Keratinocyte (primary cell): ENCODE data around the gene FMNL2. TPM values are rescaled to one million over a fixed set of nuclear protein-coding genes. Genes with fewer than 3 reads are reported as not detected.
A peak's percentile ranks its signal among the peaks of the same experiment; 100 is the strongest.

ENCODE experiments used
- DNase-seq: peaks from one replicate; pipeline ENCODE4 v3.0.0-alpha.2; 2011; ENCODE audit warnings: low read depth, missing footprints, low spot score
- FAIRE-seq: peaks from 2 replicates; lab custom pipeline; 2011; peaks lifted over from hg19 to GRCh38; lab: Jason Lieb, UNC
- H2AFZ ChIP-seq: 2 replicates; pipeline ENCODE4 v1.6.0; 2012; ENCODE audit warnings: low read length, control low read depth, inconsistent platforms; ENCODE audit not compliant: control insufficient read depth
- H3K27ac ChIP-seq: 2 replicates; pipeline ENCODE4 v1.5.1; 2011; ENCODE audit warnings: low read length; ENCODE audit not compliant: control insufficient read depth, insufficient read depth
- H3K27me3 ChIP-seq: 3 replicates; pipeline ENCODE4 v1.6.0; 2011; ENCODE audit warnings: low read length; ENCODE audit not compliant: control insufficient read depth, insufficient read depth; ENCODE audit errors: extremely low read depth
- H3K36me3 ChIP-seq, 2 experiments: 2 replicates in 1 of 2; 3 replicates in 1 of 2; pipeline ENCODE4 v1.5.1; 2011; ENCODE audit warnings: low read length in 2 of 2, mild to moderate bottlenecking in 1 of 2; ENCODE audit not compliant: control insufficient read depth in 2 of 2, insufficient read depth in 2 of 2; ENCODE audit errors: extremely low read depth in 1 of 2
- H3K4me1 ChIP-seq: 3 replicates; pipeline ENCODE4 v1.5.1; 2011; ENCODE audit warnings: low read length; ENCODE audit not compliant: control insufficient read depth, insufficient read depth; ENCODE audit errors: extremely low read depth
- H3K4me2 ChIP-seq: 3 replicates; pipeline ENCODE4 v1.6.0; 2011; ENCODE audit warnings: low read depth, low read length; ENCODE audit not compliant: control insufficient read depth, insufficient read depth; ENCODE audit errors: extremely low read depth
- H3K4me3 ChIP-seq, 3 experiments: fragments of 200-600 bp in 1 of 3; sonication (generic) in 1 of 3; 2 replicates in 2 of 3; 3 replicates in 1 of 3; pipeline ENCODE4 v1.5.1; 2011 to 2016; ENCODE audit warnings: low read length in 3 of 3, mild to moderate bottlenecking in 3 of 3, control low read depth in 2 of 3, inconsistent platforms in 1 of 3, low read depth in 1 of 3, mixed read lengths in 1 of 3, mixed run types in 1 of 3, moderate library complexity in 1 of 3; ENCODE audit not compliant: control insufficient read depth in 2 of 3, insufficient read depth in 2 of 3; ENCODE audit errors: extremely low read depth in 1 of 3
- H3K79me2 ChIP-seq: 2 replicates; pipeline ENCODE4 v1.6.0; 2012; ENCODE audit warnings: low read length; ENCODE audit not compliant: control insufficient read depth, insufficient read depth
- H3K9ac ChIP-seq: 3 replicates; pipeline ENCODE4 v1.6.0; 2011; ENCODE audit warnings: low read length; ENCODE audit not compliant: control insufficient read depth, insufficient read depth; ENCODE audit errors: extremely low read depth
- H3K9me1 ChIP-seq: 3 replicates; pipeline ENCODE4 v1.6.0; 2011; ENCODE audit warnings: low read length; ENCODE audit not compliant: control insufficient read depth, insufficient read depth; ENCODE audit errors: extremely low read depth
- H3K9me3 ChIP-seq: 2 replicates; pipeline ENCODE4 v1.5.1; 2012; ENCODE audit warnings: low read depth, low read length; ENCODE audit not compliant: control insufficient read depth
- H4K20me1 ChIP-seq: 3 replicates; pipeline ENCODE4 v1.6.0; 2011; ENCODE audit warnings: low read length; ENCODE audit not compliant: control insufficient read depth, insufficient read depth; ENCODE audit errors: extremely low read depth
- EZH2 ChIP-seq: IDR thresholded peaks from one replicate; pipeline ENCODE4 v1.6.1; 2012; ENCODE audit warnings: inconsistent platforms, mild to moderate bottlenecking, low read length, moderate library complexity
- dilution Hi-C: fragments of 300-500 bp; cut with MboI; formaldehyde crosslinking; loops from one replicate; pipeline ENCODE4 v1.7.0; 2020; ENCODE audit warnings: low sequenced_read_pairs; ENCODE audit not compliant: extremely low pct_ligation_motif_present
- polyA plus RNA-seq, 5 experiments: library from polyadenylated mRNA; depleted of rRNA in 3 of 5; stranded (reverse) in 3 of 5; stranded (forward) in 1 of 5; unstranded in 1 of 5; fragments of >200 nt; gene quantifications; 1 replicate in 1 of 5; 2 replicates in 3 of 5; 3 replicates in 1 of 5; pipeline versions ENCODE4 v1.2.1 to v1.2.3, GENCODE V29; 2011 to 2012; ENCODE audit warnings: missing spikeins in 2 of 5, low read depth in 1 of 5, low replicate concordance in 1 of 5
- TF ChIP-seq, protein P1 (sequence below), 3 experiments: IDR thresholded peaks in 1 of 3; conservative IDR thresholded peaks in 1 of 3; optimal IDR thresholded peaks in 1 of 3; 2 replicates in 2 of 3; 3 replicates in 1 of 3; pipeline versions ENCODE3 to v1.5.1; 2011; ENCODE audit warnings: low read length in 3 of 3, mild to moderate bottlenecking in 3 of 3, moderate library complexity in 2 of 3, control low read depth in 1 of 3, inconsistent platforms in 1 of 3; ENCODE audit not compliant: insufficient read depth in 2 of 3; ENCODE audit errors: extremely low read depth in 1 of 3

FMNL2 gene
- polyA plus RNA-seq, 1 donor (not counting 4 experiments of a cell fraction or from before 2014, with no cell fraction given) = 62.7 TPM

DNA sequence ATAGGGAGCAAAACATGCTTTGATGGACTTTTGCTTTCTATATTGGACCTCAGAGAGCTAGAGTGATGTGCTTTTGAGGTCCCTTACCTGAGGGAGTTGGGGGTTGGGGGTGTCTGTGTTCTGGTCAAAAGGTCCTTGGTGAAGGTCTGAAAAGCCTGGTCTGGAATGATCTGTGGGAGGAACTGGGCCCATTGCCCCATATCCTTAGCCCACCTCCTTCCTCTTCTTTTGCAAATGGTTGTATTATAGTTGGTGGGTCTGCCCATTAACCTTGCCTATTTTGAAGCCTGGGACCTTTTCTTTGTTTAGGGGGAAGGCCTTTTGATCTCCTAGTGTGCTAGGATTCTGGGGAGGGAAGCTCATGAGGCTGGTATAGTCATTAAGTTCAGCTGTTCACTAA lies 88.7 kb downstream of the FMNL2 start:
- no peak for FAIRE-seq

DNA sequence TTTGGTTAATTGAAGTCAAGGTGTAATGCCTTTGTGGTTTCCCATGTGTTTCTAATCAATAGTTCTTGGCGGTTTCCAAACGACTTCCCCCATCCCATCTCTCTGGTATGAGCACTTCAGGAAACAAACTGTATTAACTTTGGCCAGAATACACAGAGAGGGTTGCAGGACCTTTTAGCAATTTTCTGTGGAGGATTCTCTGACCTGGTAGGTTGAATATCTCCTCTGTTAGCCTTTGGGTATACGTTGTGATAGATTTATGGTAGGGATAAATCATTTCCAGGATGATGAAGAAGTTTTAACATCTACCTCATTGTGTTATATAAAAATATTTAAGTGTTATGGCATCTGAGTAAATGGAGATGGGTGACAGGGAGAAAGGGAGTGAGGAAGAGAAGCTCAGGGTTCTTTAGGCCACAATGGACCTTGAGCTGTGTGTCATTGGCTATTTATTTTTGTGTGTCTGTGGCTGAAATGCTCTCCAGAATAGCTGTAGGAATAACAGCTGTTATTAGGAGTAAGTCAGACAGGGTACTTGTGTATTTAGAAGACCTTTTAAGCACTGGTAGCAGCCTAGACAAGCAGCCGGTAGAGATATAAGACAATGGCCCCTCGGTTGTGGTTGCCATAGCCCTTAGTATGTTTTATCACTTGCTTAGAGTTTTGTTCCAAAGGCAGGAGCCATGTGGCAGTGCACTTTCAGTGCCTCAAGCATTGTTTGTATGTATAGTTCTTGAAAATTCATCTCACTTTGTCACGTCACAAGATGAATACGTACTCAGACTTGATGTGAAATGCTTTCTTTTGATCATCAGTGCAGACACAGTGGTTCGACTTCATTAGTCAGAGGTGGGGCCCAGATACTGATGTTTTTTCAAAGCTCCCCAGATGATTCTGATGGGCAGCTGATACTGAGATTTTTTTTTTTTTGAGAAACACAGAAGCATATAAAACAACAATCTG lies 91.1 kb downstream of the FMNL2 start:
- Histone ChIP-seq H3K36me3 (no peaks in the 10 kb centered on the region), H3K4me1 (peaks cover 40% of the 10 kb centered on the region), H3K27me3 (no peaks in the 10 kb centered on the region), H3K9ac (no peak overlapping the region), H3K9me1 (no peaks in the 10 kb centered on the region), H2AFZ (no peak overlapping the region), H3K4me2 (no peak overlapping the region), H3K79me2 (peaks cover 81% of the 10 kb centered on the region), H4K20me1 (no peaks in the 10 kb centered on the region), H3K4me3 (no peak overlapping the region), H3K9me3 (no peaks in the 10 kb centered on the region), H3K27ac (peak overlapping the region; percentile 40)
- DNase-seq (no peak), FAIRE-seq (no peak)
- TF ChIP-seq EZH2 = no peak
- TF ChIP-seq, protein P1, sequence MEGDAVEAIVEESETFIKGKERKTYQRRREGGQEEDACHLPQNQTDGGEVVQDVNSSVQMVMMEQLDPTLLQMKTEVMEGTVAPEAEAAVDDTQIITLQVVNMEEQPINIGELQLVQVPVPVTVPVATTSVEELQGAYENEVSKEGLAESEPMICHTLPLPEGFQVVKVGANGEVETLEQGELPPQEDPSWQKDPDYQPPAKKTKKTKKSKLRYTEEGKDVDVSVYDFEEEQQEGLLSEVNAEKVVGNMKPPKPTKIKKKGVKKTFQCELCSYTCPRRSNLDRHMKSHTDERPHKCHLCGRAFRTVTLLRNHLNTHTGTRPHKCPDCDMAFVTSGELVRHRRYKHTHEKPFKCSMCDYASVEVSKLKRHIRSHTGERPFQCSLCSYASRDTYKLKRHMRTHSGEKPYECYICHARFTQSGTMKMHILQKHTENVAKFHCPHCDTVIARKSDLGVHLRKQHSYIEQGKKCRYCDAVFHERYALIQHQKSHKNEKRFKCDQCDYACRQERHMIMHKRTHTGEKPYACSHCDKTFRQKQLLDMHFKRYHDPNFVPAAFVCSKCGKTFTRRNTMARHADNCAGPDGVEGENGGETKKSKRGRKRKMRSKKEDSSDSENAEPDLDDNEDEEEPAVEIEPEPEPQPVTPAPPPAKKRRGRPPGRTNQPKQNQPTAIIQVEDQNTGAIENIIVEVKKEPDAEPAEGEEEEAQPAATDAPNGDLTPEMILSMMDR (optimal IDR thresholded peaks at IDR 0.05 in 1 of 3, IDR thresholded peaks at IDR 0.05 in 1 of 3, conservative IDR thresholded peaks at IDR 0.05 in 1 of 3; ENCODE audit: extremely low read depth in 1 of 3, insufficient read depth in 2 of 3, low read length in 3 of 3) = no peak
- dilution Hi-C loops = no loop called here

More for the DNA sequence above, 88.7 kb downstream of the FMNL2 start:
- no peak overlapping the region for H3K4me3 ChIP-seq
- H3K79me2 ChIP-seq = peaks cover 78% of the 10 kb centered on the region
- no peak overlapping the region for H2AFZ ChIP-seq
- H3K27me3 ChIP-seq = no peaks in the 10 kb centered on the region
- no peaks in the 10 kb centered on the region for H3K9me3 ChIP-seq
- DNase-seq = no peak
- H3K9me1 ChIP-seq = peaks cover 2% of the 10 kb centered on the region
- no peak overlapping the region for H3K27ac ChIP-seq
- no peak overlapping the region for H3K9ac ChIP-seq
- no peak for TF ChIP-seq EZH2
- TF ChIP-seq, protein P1 (optimal IDR thresholded peaks at IDR 0.05 in 1 of 3, IDR thresholded peaks at IDR 0.05 in 1 of 3, conservative IDR thresholded peaks at IDR 0.05 in 1 of 3; ENCODE audit: extremely low read depth in 1 of 3, insufficient read depth in 2 of 3, low read length in 3 of 3) = no peak
- no peaks in the 10 kb centered on the region for H4K20me1 ChIP-seq
- dilution Hi-C loops = no loop called here
- peaks cover 53% of the 10 kb centered on the region for H3K4me1 ChIP-seq
- H3K36me3 ChIP-seq = no peaks in the 10 kb centered on the region
- no peak overlapping the region for H3K4me2 ChIP-seq
